Mesothelial cell of epicardium (in vitro differentiated cells): ENCODE measurements around the gene HPCA. TPM values are rescaled to one million over a fixed set of nuclear protein-coding genes. Genes with fewer than 3 reads are reported as not detected.
A peak's percentile ranks its signal among the peaks of the same experiment; 100 is the strongest.

Experiments
- DNase-seq, 2 experiments: peaks; one replicate each; pipeline ENCODE4 v3.0.0; 2021; ENCODE audit warnings: low spot score in 2 of 2; ENCODE audit not compliant: unreplicated experiment in 2 of 2
- H3K27ac Mint-ChIP-seq: 2 replicates; pipeline ENCODE4 v1.8.0; 2021; ENCODE audit warnings: mixed read lengths
- H3K27me3 Mint-ChIP-seq: 2 replicates; pipeline ENCODE4 v1.8.0; 2021; ENCODE audit warnings: low read depth, mixed read lengths
- H3K36me3 Mint-ChIP-seq: 2 replicates; pipeline ENCODE4 v1.8.0; 2021; ENCODE audit warnings: mixed read lengths
- H3K4me1 Mint-ChIP-seq: 2 replicates; pipeline ENCODE4 v1.8.0; 2021; ENCODE audit warnings: mixed read lengths
- H3K4me3 Mint-ChIP-seq: 2 replicates; pipeline ENCODE4 v1.8.0; 2021; ENCODE audit warnings: mild to moderate bottlenecking, moderate library complexity, mixed read lengths
- H3K9me3 Mint-ChIP-seq: 2 replicates; pipeline ENCODE4 v1.8.0; 2021; ENCODE audit warnings: mixed read lengths
- total RNA-seq: library from RNA; stranded (reverse); gene quantifications from 3 replicates; pipeline ENCODE4 v1.2.1, GENCODE V29; 2021
- TF ChIP-seq, protein P1 (sequence below): fragments of 200-600 bp; sonication (generic); IDR thresholded peaks from one replicate; pipeline ENCODE4 v1.5.0; 2021; ENCODE audit warnings: antibody characterized with exemption; ENCODE audit not compliant: unreplicated experiment

The HPCA gene
- total RNA-seq, 1 donor from 2014 or later, result 2.9 TPM

DNA sequence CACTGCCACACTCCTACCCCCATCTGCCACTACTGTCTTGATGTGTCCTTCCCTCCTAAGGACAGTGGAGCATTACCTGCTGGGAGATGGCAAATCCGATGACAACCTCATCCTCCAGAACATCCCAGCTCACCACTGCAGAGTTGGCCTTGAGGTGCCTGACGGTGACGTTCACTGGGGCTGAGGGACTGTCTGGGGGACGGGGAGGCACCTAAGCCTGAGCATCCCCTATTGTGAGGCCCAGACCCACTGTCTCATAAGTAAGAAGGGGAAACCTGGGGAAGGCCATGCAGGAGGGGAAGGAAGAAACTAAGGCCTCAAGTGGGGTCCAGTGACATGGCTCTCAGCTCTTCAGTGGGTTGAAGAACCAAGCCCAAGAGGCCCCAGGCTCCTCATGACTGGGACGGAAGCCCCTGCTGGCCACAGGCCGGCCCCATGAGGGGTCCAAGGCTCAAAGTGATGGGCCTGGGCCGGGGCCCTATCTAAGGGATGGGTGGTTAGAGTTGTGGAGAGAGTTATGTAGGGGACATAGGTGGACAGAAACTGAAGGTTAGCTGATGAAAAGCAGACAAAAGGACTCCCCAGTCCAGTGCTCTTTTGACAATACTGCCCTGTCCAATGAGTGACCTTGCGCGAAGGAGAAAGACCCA, 17.4 kb upstream of the HPCA start:
- TF ChIP-seq, protein P1, sequence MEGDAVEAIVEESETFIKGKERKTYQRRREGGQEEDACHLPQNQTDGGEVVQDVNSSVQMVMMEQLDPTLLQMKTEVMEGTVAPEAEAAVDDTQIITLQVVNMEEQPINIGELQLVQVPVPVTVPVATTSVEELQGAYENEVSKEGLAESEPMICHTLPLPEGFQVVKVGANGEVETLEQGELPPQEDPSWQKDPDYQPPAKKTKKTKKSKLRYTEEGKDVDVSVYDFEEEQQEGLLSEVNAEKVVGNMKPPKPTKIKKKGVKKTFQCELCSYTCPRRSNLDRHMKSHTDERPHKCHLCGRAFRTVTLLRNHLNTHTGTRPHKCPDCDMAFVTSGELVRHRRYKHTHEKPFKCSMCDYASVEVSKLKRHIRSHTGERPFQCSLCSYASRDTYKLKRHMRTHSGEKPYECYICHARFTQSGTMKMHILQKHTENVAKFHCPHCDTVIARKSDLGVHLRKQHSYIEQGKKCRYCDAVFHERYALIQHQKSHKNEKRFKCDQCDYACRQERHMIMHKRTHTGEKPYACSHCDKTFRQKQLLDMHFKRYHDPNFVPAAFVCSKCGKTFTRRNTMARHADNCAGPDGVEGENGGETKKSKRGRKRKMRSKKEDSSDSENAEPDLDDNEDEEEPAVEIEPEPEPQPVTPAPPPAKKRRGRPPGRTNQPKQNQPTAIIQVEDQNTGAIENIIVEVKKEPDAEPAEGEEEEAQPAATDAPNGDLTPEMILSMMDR, result no peak
- Mint-ChIP-seq H3K27me3 (no peaks in the 10 kb centered on the region), H3K4me3 (peak overlapping the region; percentile 80)

DNA sequence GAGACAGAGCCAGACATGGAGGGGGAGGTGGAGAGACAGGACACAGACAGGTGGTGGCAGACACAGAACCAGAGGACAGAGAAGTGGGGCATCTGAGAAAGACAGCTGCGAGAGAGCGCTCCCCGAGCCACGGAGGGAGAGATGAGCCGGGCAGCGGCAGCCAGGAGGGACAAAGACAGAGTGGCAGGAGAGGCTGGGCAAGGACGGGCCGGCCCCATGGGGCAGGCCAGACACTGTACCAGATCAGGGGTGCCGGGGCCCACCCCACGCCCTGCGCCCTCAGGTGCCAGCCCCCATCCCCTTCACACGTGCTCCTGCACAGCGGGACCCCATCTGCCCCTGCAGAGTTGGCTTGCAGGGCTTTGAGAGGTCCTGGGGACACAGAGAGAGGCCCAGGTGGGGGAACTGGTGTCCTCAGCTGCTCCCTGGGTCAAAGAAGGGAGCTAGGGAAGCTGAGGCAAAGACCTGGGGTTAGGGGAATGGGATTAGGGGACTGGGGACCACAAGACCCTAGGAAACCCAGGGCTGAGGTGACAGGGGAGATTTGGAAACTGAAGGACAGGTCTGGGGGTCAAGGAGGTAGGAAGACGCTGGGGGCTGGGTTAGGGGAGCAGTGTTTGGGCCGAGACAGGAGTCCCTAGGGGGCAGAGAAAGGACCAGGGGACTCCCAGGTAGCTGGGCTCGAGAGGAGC, 16.2 kb upstream of the HPCA start:
- H3K4me1 Mint-ChIP-seq, result peaks cover 39% of the 10 kb centered on the region
- H3K4me3 Mint-ChIP-seq, result peak overlapping the region; percentile 80
- TF ChIP-seq, protein P1, result no peak
- peak in 1 of 2 experiments; percentile 38 for DNase-seq
- H3K9me3 Mint-ChIP-seq, result no peaks in the 10 kb centered on the region
- peaks cover 19% of the 10 kb centered on the region for H3K36me3 Mint-ChIP-seq
- peak overlapping the region; percentile 60 for H3K27ac Mint-ChIP-seq
- H3K27me3 Mint-ChIP-seq, result no peaks in the 10 kb centered on the region

More for the DNA sequence above, 17.4 kb upstream of the HPCA start:
- H3K9me3 Mint-ChIP-seq, result no peaks in the 10 kb centered on the region
- peak overlapping the region; percentile 60 for H3K27ac Mint-ChIP-seq
- peaks cover 26% of the 10 kb centered on the region for H3K36me3 Mint-ChIP-seq
- peak in 1 of 2 experiments; percentile 29 for DNase-seq
- peaks cover 34% of the 10 kb centered on the region for H3K4me1 Mint-ChIP-seq

DNA sequence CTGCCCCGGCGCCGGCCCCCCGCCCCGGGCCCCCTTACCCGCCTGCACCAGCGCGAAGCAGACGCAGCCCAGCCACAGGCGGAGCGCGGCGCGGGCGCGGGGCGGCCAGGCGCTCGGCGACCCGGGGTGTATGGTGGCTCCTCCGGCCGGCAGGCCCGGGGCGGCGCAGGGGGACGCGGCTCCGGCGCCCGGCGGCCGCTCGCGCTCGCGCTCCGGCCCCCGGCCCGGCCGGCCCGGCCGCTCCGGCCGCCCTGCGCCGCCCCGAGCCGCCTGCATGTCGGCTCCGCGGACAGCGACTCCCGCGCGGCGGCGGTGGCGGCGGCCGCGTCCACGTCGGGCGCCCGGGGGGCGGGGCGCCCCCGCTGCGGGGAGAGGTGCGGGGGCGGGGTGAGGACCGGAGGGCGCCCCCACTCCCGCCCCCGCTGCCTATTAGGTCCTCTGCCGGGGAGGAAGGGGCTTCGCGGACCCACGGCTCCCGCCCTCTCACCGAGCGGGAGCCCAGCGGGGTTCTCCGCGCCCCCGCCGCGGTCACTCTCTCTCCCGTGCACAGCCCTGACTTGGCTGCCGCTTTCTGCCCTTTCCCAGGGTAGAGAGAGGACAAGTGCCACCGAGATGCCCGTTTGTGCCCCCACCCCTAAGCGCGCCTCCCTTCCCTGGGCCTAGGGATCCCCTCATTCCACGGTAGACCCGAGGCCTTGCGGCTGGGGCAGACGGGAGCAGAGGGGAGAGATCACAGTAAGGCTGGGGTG, 15.5 kb upstream of the HPCA start, which contains the start of gene FNDC5:
TSS of gene FNDC5 (minus strand) at position 298 of the 749 bp plus-strand sequence.
- H3K27me3 Mint-ChIP-seq, result peaks cover 5% of the 10 kb centered on the region
- peaks cover 46% of the 10 kb centered on the region for H3K4me1 Mint-ChIP-seq
- H3K36me3 Mint-ChIP-seq, result peaks cover 19% of the 10 kb centered on the region
- TF ChIP-seq, protein P1, result no peak
- peak within 1 kb of the TSS; percentile 80 for H3K27ac Mint-ChIP-seq
- peak in 1 of 2 experiments; percentile 55 for DNase-seq
- H3K4me3 Mint-ChIP-seq, result peak within 1 kb of the TSS; percentile 84
- H3K9me3 Mint-ChIP-seq, result no peaks in the 10 kb centered on the region

DNA sequence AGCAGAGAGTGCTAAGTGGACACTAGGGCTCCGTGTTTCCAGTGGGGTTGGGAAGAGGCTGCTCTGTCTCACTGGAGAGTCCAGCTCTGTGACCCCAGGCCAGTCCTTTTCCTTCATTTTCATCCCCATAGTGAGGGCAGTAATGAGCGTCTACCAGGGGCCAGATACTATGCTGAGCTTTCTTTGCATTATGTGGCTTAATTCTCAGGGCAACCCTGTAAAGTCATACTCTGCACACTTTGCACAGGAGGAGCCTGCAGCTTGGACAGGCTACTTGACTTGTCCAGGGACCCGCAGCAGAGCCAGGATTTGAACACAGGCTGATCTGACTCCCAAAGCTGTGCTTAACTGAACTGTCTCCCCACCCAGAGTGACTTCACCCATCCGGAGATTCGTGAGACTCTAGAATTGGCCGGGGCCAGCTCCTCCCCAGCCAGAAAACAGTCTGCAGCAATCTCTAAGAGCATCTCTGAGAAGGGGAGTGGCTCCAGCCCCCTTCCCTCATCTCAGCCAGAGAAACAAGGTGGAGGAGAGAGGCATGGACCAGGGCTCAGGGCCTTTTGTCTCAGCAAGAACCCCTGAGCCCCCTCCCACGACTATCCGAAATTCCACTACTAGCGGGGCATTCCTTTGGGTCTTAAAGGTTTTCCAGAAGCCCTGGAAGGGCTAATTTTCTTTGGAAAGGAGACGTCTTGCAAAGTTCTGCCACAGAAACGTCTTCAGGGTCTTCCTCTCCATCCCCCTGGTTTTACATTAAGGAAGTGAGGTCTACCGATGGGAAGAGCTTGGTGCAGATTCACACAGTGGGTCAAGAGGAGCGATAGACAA, 14.7 kb upstream of the HPCA start:
- peak in 1 of 2 experiments; percentile 38 for DNase-seq
- Mint-ChIP-seq H3K27me3 (peaks cover 8% of the 10 kb centered on the region), H3K4me3 (peak overlapping the region; percentile 84), H3K4me1 (peaks cover 44% of the 10 kb centered on the region), H3K27ac (peak overlapping the region; percentile 80), H3K36me3 (peaks cover 14% of the 10 kb centered on the region), H3K9me3 (no peaks in the 10 kb centered on the region)
- TF ChIP-seq, protein P1, result no peak

DNA sequence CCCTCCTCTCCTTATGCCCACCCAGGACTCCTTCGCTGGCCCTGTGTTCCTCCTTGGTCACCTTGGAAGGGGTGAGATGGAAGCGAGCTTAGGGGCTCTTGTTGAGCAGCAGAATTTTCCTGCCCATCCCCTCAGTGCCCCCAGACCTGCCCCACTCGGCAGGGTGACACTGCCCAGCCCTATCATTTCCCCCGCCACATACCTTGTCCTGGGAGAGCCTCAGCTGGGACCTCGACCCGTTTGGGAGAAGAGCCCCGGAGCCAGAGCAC, 14.2 kb upstream of the HPCA start:
- DNase-seq, result peak in 1 of 2 experiments; percentile 38
- H3K27ac Mint-ChIP-seq, result peak overlapping the region; percentile 80
- H3K4me1 Mint-ChIP-seq, result peaks cover 44% of the 10 kb centered on the region
- peaks cover 11% of the 10 kb centered on the region for H3K36me3 Mint-ChIP-seq
- no peaks in the 10 kb centered on the region for H3K9me3 Mint-ChIP-seq
- H3K4me3 Mint-ChIP-seq, result peak overlapping the region; percentile 84
- TF ChIP-seq, protein P1, result no peak
- H3K27me3 Mint-ChIP-seq, result peaks cover 8% of the 10 kb centered on the region
